Natural killer cell (primary cell): ENCODE data around the gene SORD. TPM values are rescaled to one million over a fixed set of nuclear protein-coding genes. Genes with fewer than 3 reads are reported as not detected.
"Not testable (repeated sequence)": the region's sequence is repeated elsewhere in the genome, so short reads cannot be mapped to it uniquely, and the experiment has no call there.

Experiments
- ATAC-seq, 3 donors: fragments of 150-1000 bp in 2 of 3; fragments of 200-7000 bp in 1 of 3; cut with Tn5 transposase; 1 replicate in 1 of 3; 2 replicates in 2 of 3; pipeline ENCODE4 v1.10.0; 2021; ENCODE audit warnings: mild to moderate bottlenecking in 2 of 3, moderate library complexity in 2 of 3
- DNase-seq, 2 donors: peaks; one replicate each; pipeline versions ENCODE4 v3.0.0 to v3.0.0-alpha.2; 2013 to 2021; ENCODE audit warnings: mixed read lengths in 1 of 2
- H3K27ac ChIP-seq: one replicate; pipeline ENCODE4 v1.5.1; 2013; ENCODE audit warnings: mild to moderate bottlenecking, low read length
- H3K27me3 ChIP-seq: one replicate; pipeline ENCODE4 v1.6.1; 2013; ENCODE audit warnings: low read length; ENCODE audit not compliant: control insufficient read depth, insufficient read depth
- H3K36me3 ChIP-seq: one replicate; pipeline ENCODE4 v1.6.1; 2013; ENCODE audit warnings: low read length; ENCODE audit not compliant: control insufficient read depth, insufficient read depth
- H3K4me1 ChIP-seq: one replicate; pipeline ENCODE4 v1.6.1; 2013; ENCODE audit warnings: low read length; ENCODE audit not compliant: control insufficient read depth, insufficient read depth
- H3K4me3 ChIP-seq: one replicate; pipeline ENCODE4 v1.5.1; 2013; ENCODE audit warnings: low read length
- H3K9me3 ChIP-seq: one replicate; pipeline ENCODE4 v1.6.1; 2013; ENCODE audit warnings: low read length; ENCODE audit not compliant: control insufficient read depth, insufficient read depth
- H3K27ac Mint-ChIP-seq, 2 donors: one replicate each; pipeline ENCODE4 v1.8.0; 2022; ENCODE audit warnings: mild to moderate bottlenecking in 2 of 2, mixed read lengths in 2 of 2, moderate library complexity in 1 of 2
- H3K27me3 Mint-ChIP-seq, 2 donors: one replicate each; pipeline ENCODE4 v1.8.0; 2022; ENCODE audit warnings: low read depth in 2 of 2, mixed read lengths in 2 of 2
- H3K36me3 Mint-ChIP-seq: one replicate; pipeline ENCODE4 v1.8.0; 2022; ENCODE audit warnings: mixed read lengths
- H3K4me1 Mint-ChIP-seq, 2 donors: one replicate each; pipeline ENCODE4 v1.8.0; 2022; ENCODE audit warnings: mixed read lengths in 2 of 2
- H3K4me3 Mint-ChIP-seq: one replicate; pipeline ENCODE4 v1.8.0; 2022; ENCODE audit warnings: mild to moderate bottlenecking, moderate library complexity, mixed read lengths
- H3K9me3 Mint-ChIP-seq, 2 donors: one replicate each; pipeline ENCODE4 v1.8.0; 2022; ENCODE audit warnings: mixed read lengths in 2 of 2
- CTCF ChIP-seq: fragments of 200-600 bp; IDR thresholded peaks from one replicate; pipeline ENCODE4 v1.8.0; 2022; ENCODE audit warnings: antibody characterized with exemption
- WGBS: methylation state at CpG from one replicate; pipeline ENCODE4 v1.1.7; 2013; ENCODE audit warnings: missing lambda C conversion rate; ENCODE audit not compliant: insufficient coverage; 5-methylcytosine and 5-hydroxymethylcytosine counted together
- intact Hi-C: fragments of 100-400 bp; cut with micrococcal nuclease; formaldehyde crosslinking; loops from one replicate; pipeline ENCODE4 v1.14.2; 2022
- total RNA-seq, 4 donors: library from RNA; stranded (reverse); fragments of 120-200 nt in 1 of 4; gene quantifications; one replicate each; pipeline versions ENCODE4 v1.2.3 to v1.2.4, GENCODE V29; 2013 to 2022

Gene SORD
- total RNA-seq, 3 donors from 2014 or later (not counting 1 experiment from before 2014, with no cell fraction given): 2.6 to 5.7 (median 2.8) TPM

GRCh38 chr15:45034600-45035375 is 11.8 kb downstream of the SORD start:
- peaks cover 8 to 17% of the 10 kb centered on the region in 2 donors for H3K4me1 Mint-ChIP-seq
- H3K9me3 ChIP-seq, ATAC-seq, H3K4me3 ChIP-seq, H3K36me3 Mint-ChIP-seq, H3K9me3 Mint-ChIP-seq, H3K27me3 Mint-ChIP-seq, H3K36me3 ChIP-seq, H3K27ac Mint-ChIP-seq, H3K4me1 ChIP-seq, H3K27ac ChIP-seq, H3K4me3 Mint-ChIP-seq, DNase-seq, H3K27me3 ChIP-seq: not testable (repeated sequence)
- intact Hi-C loops: loop anchor here (5.0 kb wide), 1 partner anchor 442 kb away; no protein-coding TSS in a partner anchor
- WGBS: 97% methylated on average over 56 of the region's 56 CpGs

- intact Hi-C loops: loop anchor here (2.0 to 5.0 kb wide), 3 partner anchors 184 to 458 kb away; no protein-coding TSS in a partner anchor
- not testable (repeated sequence) for H3K4me1 ChIP-seq, H3K27ac ChIP-seq, H3K27me3 Mint-ChIP-seq, H3K36me3 Mint-ChIP-seq, H3K27ac Mint-ChIP-seq, H3K9me3 Mint-ChIP-seq, H3K9me3 ChIP-seq, H3K27me3 ChIP-seq, H3K4me3 ChIP-seq, H3K36me3 ChIP-seq
- peaks cover 8 to 17% of the 10 kb centered on the region in 2 donors for H3K4me1 Mint-ChIP-seq
- peak; percentile 57 to 82 for DNase-seq
- peak; percentile 93 to 98 (median 97) for ATAC-seq
- TF ChIP-seq CTCF: peak; percentile 80
- peak overlapping the region; percentile 0 for H3K4me3 Mint-ChIP-seq
- 45% methylated on average over 5 of the region's 6 CpGs for WGBS
These were observed 14.1 kb downstream of the SORD start for GRCh38 chr15:45036812-45037781.

DNA sequence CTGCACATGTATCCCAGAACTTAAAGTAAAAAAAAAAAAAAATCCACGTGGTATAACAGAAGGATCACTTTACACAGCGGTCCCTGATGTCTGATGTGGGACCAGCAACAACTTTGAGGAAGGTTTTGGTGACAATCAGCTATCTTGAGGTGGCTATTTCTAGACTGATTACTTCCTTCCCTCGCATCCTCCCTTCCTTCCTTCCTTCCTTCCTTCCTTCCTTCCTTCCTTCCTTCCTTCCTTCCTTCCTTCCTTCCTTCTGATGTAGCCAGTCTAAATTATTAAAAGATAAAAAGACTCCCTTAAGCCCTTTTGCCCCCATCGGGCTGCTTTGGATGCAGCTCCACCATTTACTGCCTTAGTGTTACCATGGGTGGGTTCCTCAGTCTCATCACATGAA is 14.9 kb downstream of the SORD start:
- Histone ChIP-seq H3K4me1 (peaks cover 2% of the 10 kb centered on the region), H3K4me3 (no peak overlapping the region), H3K9me3 (no peaks in the 10 kb centered on the region), H3K27ac (no peak overlapping the region), H3K36me3 (no peaks in the 10 kb centered on the region), H3K27me3 (no peaks in the 10 kb centered on the region)
- Mint-ChIP-seq H3K4me3 (no peak overlapping the region), H3K27ac (no peak overlapping the region), H3K4me1 (peaks cover 8 to 17% of the 10 kb centered on the region in 2 donors), H3K36me3 (no peaks in the 10 kb centered on the region), H3K27me3 (peaks cover 0 to 5% of the 10 kb centered on the region in 2 donors), H3K9me3 (no peaks in the 10 kb centered on the region)
- TF ChIP-seq CTCF: no peak
- no peak for ATAC-seq
- 69% methylated on average over 3 of the region's 4 CpGs for WGBS
- intact Hi-C loops: loop anchor here (2.0 to 5.0 kb wide), 3 partner anchors 185 to 459 kb away; no protein-coding TSS in a partner anchor
- DNase-seq: no peak

DNA sequence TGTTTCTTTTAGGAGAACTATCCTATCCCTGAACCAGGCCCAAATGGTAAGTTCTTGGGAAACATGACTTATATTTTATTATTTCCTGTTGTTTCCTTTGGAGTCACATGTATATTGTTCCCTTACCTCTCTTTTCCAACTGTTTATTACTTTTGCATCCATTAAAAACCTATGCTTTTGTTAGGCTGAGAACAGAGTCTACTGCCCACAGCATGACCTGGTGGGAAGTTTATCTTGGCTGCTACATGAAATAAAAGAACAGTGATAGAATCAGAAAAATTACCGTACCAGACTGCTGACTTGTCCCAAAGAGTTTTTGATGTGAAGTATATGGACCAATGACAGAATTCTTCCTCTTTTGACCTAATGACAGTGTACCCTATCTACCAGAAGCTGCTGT is 17.4 kb downstream of the SORD start:
- 100% methylated on average over 1 of the region's 1 CpG for WGBS
- H3K36me3 Mint-ChIP-seq, H3K4me3 Mint-ChIP-seq, H3K9me3 ChIP-seq, H3K27ac Mint-ChIP-seq, H3K4me1 ChIP-seq, H3K36me3 ChIP-seq, H3K27me3 Mint-ChIP-seq, ATAC-seq, H3K9me3 Mint-ChIP-seq, intact Hi-C loops, H3K27me3 ChIP-seq, H3K27ac ChIP-seq, H3K4me3 ChIP-seq, DNase-seq: not testable (repeated sequence)
- H3K4me1 Mint-ChIP-seq: peaks cover 7 to 16% of the 10 kb centered on the region in 2 donors

GRCh38 chr15:45041538-45041937 is 18.5 kb downstream of the SORD start:
- H3K4me1 Mint-ChIP-seq, H3K36me3 ChIP-seq, H3K36me3 Mint-ChIP-seq, H3K4me3 ChIP-seq, H3K4me3 Mint-ChIP-seq, H3K27ac ChIP-seq, H3K27me3 ChIP-seq, H3K9me3 ChIP-seq, H3K27me3 Mint-ChIP-seq, H3K27ac Mint-ChIP-seq, H3K4me1 ChIP-seq, DNase-seq, ATAC-seq, intact Hi-C loops, H3K9me3 Mint-ChIP-seq: not testable (repeated sequence)
- 84% methylated on average over 4 of the region's 5 CpGs for WGBS

- intact Hi-C loops, H3K36me3 Mint-ChIP-seq, ATAC-seq, H3K4me3 Mint-ChIP-seq, H3K9me3 ChIP-seq, DNase-seq, H3K27me3 Mint-ChIP-seq, H3K4me3 ChIP-seq, H3K27ac Mint-ChIP-seq, H3K9me3 Mint-ChIP-seq, H3K4me1 Mint-ChIP-seq, H3K36me3 ChIP-seq, H3K4me1 ChIP-seq, H3K27me3 ChIP-seq, H3K27ac ChIP-seq: not testable (repeated sequence)
- no CpG with 5 or more reads among the region's 2 CpGs for WGBS
These were observed 19.9 kb downstream of the SORD start for GRCh38 chr15:45042859-45043258.
